HG03354 (cell line): Measurements from ENCODE around the gene THAP4.
"Not testable (repeated sequence)": the region's sequence is repeated elsewhere in the genome, so short reads cannot be mapped to it uniquely, and the experiment has no call there.

Experiments used
- ATAC-seq: cut with Tn5 transposase; IDR thresholded peaks from one replicate; pipeline ENCODE4 v1.9.1; 2021; ENCODE audit warnings: mild to moderate bottlenecking; ENCODE audit not compliant: unreplicated experiment, poor library complexity, severe bottlenecking

THAP4 gene

GRCh38 chr2:241568726-241569125 lies 68.2 kb downstream of the THAP4 start:
- no peak for ATAC-seq

- no peak for ATAC-seq
Measured at GRCh38 chr2:241567776-241568175, 69.2 kb downstream of the THAP4 start.

- ATAC-seq, result not testable (repeated sequence)
Measured at GRCh38 chr2:241567266-241567665, 69.7 kb downstream of the THAP4 start.

GRCh38 chr2:241566468-241566867 lies 70.5 kb downstream of the THAP4 start:
- no peak for ATAC-seq

- not testable (repeated sequence) for ATAC-seq
Measured at GRCh38 chr2:241566021-241566420, 70.9 kb downstream of the THAP4 start.

- no peak for ATAC-seq
Measured at GRCh38 chr2:241565411-241565810, 71.5 kb downstream of the THAP4 start.

GRCh38 chr2:241564596-241565410 lies 72.2 kb downstream of the THAP4 start:
- no peak for ATAC-seq

- ATAC-seq, result no peak
Measured at GRCh38 chr2:241563981-241564595, 72.9 kb downstream of the THAP4 start.

GRCh38 chr2:241563571-241563980 lies 73.4 kb downstream of the THAP4 start:
- no peak for ATAC-seq

GRCh38 chr2:241563031-241563507 lies 73.9 kb downstream of the THAP4 start:
- no peak for ATAC-seq

- ATAC-seq, result no peak
Measured at GRCh38 chr2:241562269-241562891, 74.6 kb downstream of the THAP4 start.

- no peak for ATAC-seq
Measured at GRCh38 chr2:241561832-241562231, 75.1 kb downstream of the THAP4 start.

- ATAC-seq, result no peak
Measured at GRCh38 chr2:241560883-241561474, 76.0 kb downstream of the THAP4 start.

GRCh38 chr2:241560162-241560882 lies 76.6 kb downstream of the THAP4 start:
- ATAC-seq, result no peak

- ATAC-seq, result no peak
Measured at GRCh38 chr2:241559323-241560161, 77.4 kb downstream of the THAP4 start.

- no peak for ATAC-seq
Measured at GRCh38 chr2:241558532-241559322, 78.2 kb downstream of the THAP4 start, which contains the start of gene BOK. BOK (plus strand) TSS chr2:241558745; CDS start chr2:241559484, 739 bp downstream.

GRCh38 chr2:241556746-241557145 lies 80.2 kb downstream of the THAP4 start:
- ATAC-seq, result no peak

- no peak for ATAC-seq
Measured at GRCh38 chr2:241555711-241556110, 81.2 kb downstream of the THAP4 start.
